ENCODE data around the gene CRB3.

Gene CRB3

GRCh38 chr19:6490134-6490533 lies 26.1 kb downstream of the CRB3 start:
- no peak for DNase-seq (ENCODE audit: low read depth)
- H3K4me3 ChIP-seq (ENCODE audit: low read depth, low read length): no peak overlapping the region
- no peak for TF ChIP-seq CTCF (IDR thresholded peaks at IDR 0.05; ENCODE audit: control insufficient read depth, extremely low read depth, insufficient read depth)

GRCh38 chr19:6491802-6492592 lies 27.9 kb downstream of the CRB3 start:
- DNase-seq (ENCODE audit: low read depth): no peak
- no peak overlapping the region for H3K4me3 ChIP-seq (ENCODE audit: low read depth, low read length)
- TF ChIP-seq CTCF (IDR thresholded peaks at IDR 0.05; ENCODE audit: control insufficient read depth, extremely low read depth, insufficient read depth): no peak

GRCh38 chr19:6494438-6495036 lies 30.5 kb downstream of the CRB3 start:
- DNase-seq (ENCODE audit: low read depth): no peak
- TF ChIP-seq CTCF (IDR thresholded peaks at IDR 0.05; ENCODE audit: control insufficient read depth, extremely low read depth, insufficient read depth): no peak
- H3K4me3 ChIP-seq (ENCODE audit: low read depth, low read length): no peak overlapping the region

- DNase-seq (ENCODE audit: low read depth): no peak
- no peak for TF ChIP-seq CTCF (IDR thresholded peaks at IDR 0.05; ENCODE audit: control insufficient read depth, extremely low read depth, insufficient read depth)
- H3K4me3 ChIP-seq (ENCODE audit: low read depth, low read length): no peak overlapping the region
Measured at GRCh38 chr19:6495947-6496346, 31.9 kb downstream of the CRB3 start.

GRCh38 chr19:6498294-6499036 lies 34.4 kb downstream of the CRB3 start:
- no peak for DNase-seq (ENCODE audit: low read depth)
- no peak overlapping the region for H3K4me3 ChIP-seq (ENCODE audit: low read depth, low read length)
- no peak for TF ChIP-seq CTCF (IDR thresholded peaks at IDR 0.05; ENCODE audit: control insufficient read depth, extremely low read depth, insufficient read depth)

GRCh38 chr19:6499052-6499790 lies 35.1 kb downstream of the CRB3 start:
- TF ChIP-seq CTCF (IDR thresholded peaks at IDR 0.05; ENCODE audit: control insufficient read depth, extremely low read depth, insufficient read depth): no peak
- H3K4me3 ChIP-seq (ENCODE audit: low read depth, low read length): no peak overlapping the region
- no peak for DNase-seq (ENCODE audit: low read depth)
